Lower leg skin (tissue), 4 donors: ENCODE results near the gene CORIN. TPM values are rescaled to one million over a fixed set of nuclear protein-coding genes. Genes with fewer than 3 reads are reported as not detected.

Source experiments
- DNase-seq, 2 donors: peaks; one replicate each; pipeline ENCODE4 v3.0.0-alpha.2; 2019; ENCODE audit warnings: low spot score in 2 of 2
- H3K4me3 ChIP-seq: fragments of 200-600 bp; sonication (generic); 2 replicates; pipeline ENCODE4 v1.5.1; 2017; ENCODE audit warnings: mild to moderate bottlenecking, low read depth; ENCODE audit not compliant: poor library complexity, severe bottlenecking
- CTCF ChIP-seq, 3 donors: fragments of 450-650 bp; IDR thresholded peaks; one replicate each; pipeline ENCODE4 v1.5.1; 2016; ENCODE audit warnings: antibody characterized with exemption in 3 of 3, mild to moderate bottlenecking in 3 of 3, moderate library complexity in 2 of 3
- POLR2A ChIP-seq, 2 donors: fragments of 450-650 bp; IDR thresholded peaks; one replicate each; pipeline ENCODE4 v1.6.1; 2016 to 2017; ENCODE audit warnings: antibody characterized with exemption in 2 of 2, mild to moderate bottlenecking in 1 of 2, moderate library complexity in 1 of 2
- WGBS, 2 donors: methylation state at CpG; one replicate each; pipeline ENCODE4 v1.1.5; 2018; 5-methylcytosine and 5-hydroxymethylcytosine counted together
- intact Hi-C: fragments of 100-400 bp; cut with DNase I; formaldehyde crosslinking; loops from one replicate; pipeline ENCODE4 v1.15.0; 2023; ENCODE audit warnings: low total_unique reads
- total RNA-seq, 4 donors: library from RNA; depleted of rRNA; stranded (reverse); fragments of >200 nt; gene quantifications; one replicate each; pipeline ENCODE4 v1.1.0, GENCODE V29; 2016

The CORIN gene
- total RNA-seq, 4 donors from 2014 or later: 0.15 to 17.6 (median 1.7) TPM

- no peak for TF ChIP-seq POLR2A (IDR thresholded peaks at IDR 0.05)
- TF ChIP-seq CTCF (IDR thresholded peaks at IDR 0.05): no peak
- H3K4me3 ChIP-seq: no peak overlapping the region
- WGBS, 2 donors: 58 to 67% methylated on average over 2 of the region's 2 CpGs
- no peak for DNase-seq
- intact Hi-C loops: no loop called here
Observed at GRCh38 chr4:47650584-47651130, 187.2 kb downstream of the CORIN start.

GRCh38 chr4:47647544-47647943 lies 190.3 kb downstream of the CORIN start:
- DNase-seq: no peak
- no peak overlapping the region for H3K4me3 ChIP-seq
- WGBS, 2 donors: 72 to 73% methylated on average over 3 of the region's 3 CpGs
- intact Hi-C loops: no loop called here
- TF ChIP-seq CTCF (IDR thresholded peaks at IDR 0.05) (no peak), POLR2A (IDR thresholded peaks at IDR 0.05) (no peak)

- intact Hi-C loops: no loop called here
- WGBS, 2 donors: 80 to 90% methylated on average over 3 of the region's 3 CpGs
- TF ChIP-seq CTCF (IDR thresholded peaks at IDR 0.05) (no peak), POLR2A (IDR thresholded peaks at IDR 0.05) (no peak)
- no peak for DNase-seq
- H3K4me3 ChIP-seq: no peak overlapping the region
Observed at GRCh38 chr4:47647029-47647428, 190.8 kb downstream of the CORIN start.

GRCh38 chr4:47646372-47646771 lies 191.5 kb downstream of the CORIN start:
- intact Hi-C loops: no loop called here
- DNase-seq: no peak
- WGBS, 2 donors: 86 to 88% methylated on average over 3 of the region's 3 CpGs
- H3K4me3 ChIP-seq: no peak overlapping the region
- no peak for TF ChIP-seq CTCF (IDR thresholded peaks at IDR 0.05)
- no peak for TF ChIP-seq POLR2A (IDR thresholded peaks at IDR 0.05)

GRCh38 chr4:47643845-47644244 lies 194.0 kb downstream of the CORIN start:
- no peak overlapping the region for H3K4me3 ChIP-seq
- no peak for DNase-seq
- intact Hi-C loops: no loop called here
- WGBS, 2 donors: 83 to 87% methylated on average over 6 of the region's 6 CpGs
- TF ChIP-seq POLR2A (IDR thresholded peaks at IDR 0.05): no peak
- TF ChIP-seq CTCF (IDR thresholded peaks at IDR 0.05): no peak
